H1 (cell line): Measurements from ENCODE around the gene CMSS1. TPM values are rescaled to one million over a fixed set of nuclear protein-coding genes. Genes with fewer than 3 reads are reported as not detected.

ENCODE experiments used
- CTCF ChIA-PET: fragments of 300-600 bp; sonication (Branson Sonifier 250); formaldehyde crosslinking; loops from one replicate; lab custom pipeline; 2021; ENCODE audit not compliant: partially characterized antibody; lab: Charles Lee
- POLR2A ChIA-PET: fragments of 300-600 bp; sonication (Branson Sonifier 250); formaldehyde crosslinking; loops from one replicate; lab custom pipeline; 2021; ENCODE audit warnings: inconsistent platforms; ENCODE audit not compliant: partially characterized antibody; lab: Charles Lee
- DNase-seq, 2 experiments: peaks; one replicate each; pipeline versions ENCODE4 v3.0.0 to v3.0.0-alpha.2; 2010 to 2022; ENCODE audit warnings: low spot score in 2 of 2, low read depth in 1 of 2, mixed read lengths in 1 of 2
- FAIRE-seq: peaks from 2 replicates; lab custom pipeline; 2011; peaks lifted over from hg19 to GRCh38; lab: Jason Lieb, UNC
- H2AFZ ChIP-seq: 2 replicates; pipeline ENCODE4 v1.8.1; 2012; ENCODE audit warnings: low read length, inconsistent platforms
- H2AK5ac ChIP-seq: 2 replicates; pipeline ENCODE4 v1.6.1; 2013; ENCODE audit warnings: low read depth, low read length
- H2BK120ac ChIP-seq: replicated peaks from 2 replicates; pipeline ENCODE3; 2013; ENCODE audit warnings: low read depth, low read length, inconsistent platforms
- H2BK12ac ChIP-seq: 2 replicates; pipeline ENCODE4 v1.6.1; 2013; ENCODE audit warnings: low read depth, low read length
- H2BK15ac ChIP-seq: 2 replicates; pipeline ENCODE4 v1.6.1; 2013; ENCODE audit warnings: low read length
- H2BK20ac ChIP-seq: 2 replicates; pipeline ENCODE4 v1.6.1; 2013; ENCODE audit warnings: low read length
- H2BK5ac ChIP-seq: 2 replicates; pipeline ENCODE4 v1.6.1; 2013; ENCODE audit warnings: low read depth, low read length
- H3K14ac ChIP-seq: 2 replicates; pipeline ENCODE4 v1.6.1; 2013; ENCODE audit warnings: inconsistent platforms; ENCODE audit not compliant: insufficient read length
- H3K18ac ChIP-seq: 2 replicates; pipeline ENCODE4 v1.6.1; 2013; ENCODE audit warnings: low read length; ENCODE audit errors: extremely low read depth
- H3K23ac ChIP-seq: 2 replicates; pipeline ENCODE4 v1.6.1; 2013; ENCODE audit warnings: inconsistent platforms; ENCODE audit not compliant: insufficient read length
- H3K23me2 ChIP-seq: 2 replicates; pipeline ENCODE4 v1.6.1; 2013; ENCODE audit warnings: low read depth, low read length
- H3K27ac ChIP-seq: 2 replicates; pipeline ENCODE4 v1.6.1; 2011; ENCODE audit warnings: low read depth, low read length, inconsistent platforms
- H3K27me3 ChIP-seq, 4 experiments: replicated peaks in 1 of 4; 1 replicate in 1 of 4; 2 replicates in 3 of 4; pipeline versions ENCODE4 v1.6.1 to v1.8.1; 2011 to 2013; ENCODE audit warnings: low read length in 3 of 4, mild to moderate bottlenecking in 3 of 4, inconsistent platforms in 2 of 4, mixed read lengths in 2 of 4, moderate library complexity in 1 of 4; ENCODE audit not compliant: control insufficient read depth in 3 of 4, insufficient read depth in 3 of 4; ENCODE audit errors: extremely low read depth in 1 of 4
- H3K36me3 ChIP-seq, 4 experiments: 2 replicates each; pipeline versions ENCODE4 v1.6.1 to v1.8.1; 2011 to 2013; ENCODE audit warnings: mild to moderate bottlenecking in 4 of 4, low read length in 3 of 4, moderate library complexity in 2 of 4, control low read depth in 1 of 4, inconsistent platforms in 1 of 4; ENCODE audit not compliant: insufficient read depth in 4 of 4, control insufficient read depth in 2 of 4
- H3K4ac ChIP-seq: replicated peaks from 2 replicates; pipeline ENCODE3; 2013; ENCODE audit warnings: low read length, low read depth, mixed read lengths, inconsistent platforms; ENCODE audit not compliant: insufficient read length
- H3K4me1 ChIP-seq, 4 experiments: replicated peaks in 1 of 4; 1 replicate in 1 of 4; 2 replicates in 3 of 4; pipeline versions ENCODE4 v1.6.1 to v1.8.1; 2011 to 2013; ENCODE audit warnings: low read length in 3 of 4, inconsistent platforms in 2 of 4, mixed read lengths in 1 of 4; ENCODE audit not compliant: insufficient read depth in 4 of 4, control insufficient read depth in 3 of 4
- H3K4me2 ChIP-seq, 2 experiments: 2 replicates each; pipeline versions ENCODE4 v1.6.1 to v1.8.1; 2011 to 2013; ENCODE audit warnings: low read depth in 2 of 2, low read length in 2 of 2, control low read depth in 1 of 2, inconsistent platforms in 1 of 2, mild to moderate bottlenecking in 1 of 2; ENCODE audit not compliant: insufficient read depth in 1 of 2
- H3K4me3 ChIP-seq, 4 experiments: fragments of 200-600, 300-600 bp in 1 of 4; sonication (generic), shearing (Covaris generic), sonication (Bioruptor Twin) in 1 of 4; 2 replicates each; pipeline versions ENCODE4 v1.5.1 to v1.8.1; 2011 to 2016; ENCODE audit warnings: low read length in 4 of 4, low read depth in 3 of 4, control low read depth in 2 of 4, inconsistent platforms in 2 of 4, mild to moderate bottlenecking in 2 of 4, mixed read lengths in 1 of 4, moderate library complexity in 1 of 4; ENCODE audit not compliant: insufficient read depth in 2 of 4; ENCODE audit errors: extremely low read depth in 1 of 4
- H3K56ac ChIP-seq: replicated peaks from 2 replicates; pipeline ENCODE3; 2013; ENCODE audit warnings: low read depth, mild to moderate bottlenecking, mixed read lengths, low read length, inconsistent platforms; ENCODE audit not compliant: insufficient read length
- H3K79me1 ChIP-seq: 2 replicates; pipeline ENCODE4 v1.6.1; 2013; ENCODE audit warnings: low read depth, low read length, control low read depth
- H3K79me2 ChIP-seq, 2 experiments: 2 replicates each; pipeline versions ENCODE4 v1.6.1 to v1.8.1; 2012 to 2013; ENCODE audit warnings: low read length in 2 of 2, mild to moderate bottlenecking in 2 of 2, inconsistent platforms in 1 of 2; ENCODE audit not compliant: insufficient read depth in 2 of 2, control insufficient read depth in 1 of 2
- H3K9ac ChIP-seq, 4 experiments: replicated peaks in 1 of 4; 1 replicate in 1 of 4; 2 replicates in 3 of 4; pipeline versions ENCODE4 v1.6.1 to v1.8.1; 2011 to 2013; ENCODE audit warnings: low read depth in 3 of 4, low read length in 3 of 4, control low read depth in 2 of 4, mild to moderate bottlenecking in 2 of 4, moderate library complexity in 2 of 4, inconsistent platforms in 1 of 4; ENCODE audit errors: extremely low read depth in 1 of 4
- H3K9me3 ChIP-seq, 2 experiments: 2 replicates each; pipeline versions ENCODE4 v1.6.1 to v1.8.1; 2012 to 2013; ENCODE audit warnings: mild to moderate bottlenecking in 2 of 2, moderate library complexity in 2 of 2, control low read depth in 1 of 2, inconsistent platforms in 1 of 2, low read depth in 1 of 2, low read length in 1 of 2, mixed read lengths in 1 of 2; ENCODE audit not compliant: insufficient read depth in 2 of 2
- H4K20me1 ChIP-seq, 2 experiments: replicated peaks in 1 of 2; 2 replicates each; pipeline versions ENCODE3 to v1.8.1; 2011 to 2013; ENCODE audit warnings: inconsistent platforms in 2 of 2, low read length in 2 of 2, mild to moderate bottlenecking in 1 of 2; ENCODE audit not compliant: insufficient read depth in 2 of 2, control insufficient read depth in 1 of 2
- H4K5ac ChIP-seq: 2 replicates; pipeline ENCODE4 v1.6.1; 2013; ENCODE audit warnings: low read length, low read depth, mixed read lengths, inconsistent platforms; ENCODE audit not compliant: insufficient read length
- H4K8ac ChIP-seq: 2 replicates; pipeline ENCODE4 v1.8.0; 2013; ENCODE audit warnings: mild to moderate bottlenecking, moderate library complexity, low read length, inconsistent platforms; ENCODE audit not compliant: insufficient read depth; ENCODE audit errors: extremely low read depth
- H4K91ac ChIP-seq: replicated peaks from 2 replicates; pipeline ENCODE3; 2013; ENCODE audit warnings: low read length, mixed read lengths, inconsistent platforms; ENCODE audit not compliant: insufficient read length
- RNF2 ChIP-seq: fragments of 200-900, 300-1000 bp; sonication (generic); IDR thresholded peaks from 2 replicates; pipeline ENCODE4 v1.7.1; 2016; ENCODE audit warnings: borderline replicate concordance, low read depth, mild to moderate bottlenecking, antibody characterized with exemption, low read length; ENCODE audit not compliant: poor library complexity, severe bottlenecking; ENCODE audit errors: missing control alignments
- WGBS, 2 experiments: shearing (Covaris generic) in 1 of 2; methylation state at CpG; one replicate each; pipeline versions ENCODE4 v1.1.6 to v1.1.7; 2013 to 2015; ENCODE audit warnings: low lambda C conversion rate in 2 of 2, mixed read lengths in 2 of 2, inconsistent platforms in 1 of 2, low coverage in 1 of 2, missing lambda C conversion rate in 1 of 2; ENCODE audit not compliant: insufficient replicate concordance in 2 of 2, insufficient coverage in 1 of 2, insufficient read length in 1 of 2; ENCODE audit errors: extremely low coverage in 1 of 2, missing lambda C conversion rate in 1 of 2; 5-methylcytosine and 5-hydroxymethylcytosine counted together
- polyA plus RNA-seq, 7 experiments: library from polyadenylated mRNA; depleted of rRNA in 3 of 7; stranded (reverse) in 5 of 7; unstranded in 2 of 7; fragments of >200 nt in 5 of 7; fragments of 200-250 nt in 2 of 7; gene quantifications; 1 replicate in 5 of 7; 2 replicates in 1 of 7; 4 replicates in 1 of 7; pipeline versions ENCODE4 v1.2.1 to v1.2.3, GENCODE V29; 2011 to 2013; ENCODE audit warnings: missing spikeins in 2 of 7, mixed read lengths in 2 of 7
- total RNA-seq: library from RNA; stranded (reverse); fragmentation: NEBNext Ultra II Directional; extraction: Animal tissue kit (Norgen Biotek cat#: 25700); gene quantifications from 2 replicates; pipeline ENCODE4 v1.2.1, GENCODE V29; 2021

CMSS1 gene
- total and polyA plus RNA-seq, 2 of the 8 experiments (the other 6 are each of a cell fraction or from before 2014, with no cell fraction given): 15.2 to 75.1 TPM

GRCh38 chr3:100225193-100225592 lies 407.5 kb downstream of the CMSS1 start:
- no peak for DNase-seq
- Histone ChIP-seq H3K4ac (no peak overlapping the region), H3K79me2 (no peaks in the 10 kb centered on the region), H3K4me2 (no peak overlapping the region), H4K91ac (no peak overlapping the region), H3K18ac (no peak overlapping the region), H3K14ac (no peak overlapping the region), H3K27ac (no peak overlapping the region), H3K27me3 (no peaks in the 10 kb centered on the region), H3K56ac (no peak overlapping the region), H2BK5ac (no peak overlapping the region), H3K9me3 (no peaks in the 10 kb centered on the region; a peak in 1 of 4 replicates), H3K79me1 (no peaks in the 10 kb centered on the region), H2AFZ (no peak overlapping the region), H2BK12ac (no peak overlapping the region), H3K23me2 (no peaks in the 10 kb centered on the region), H4K8ac (no peak overlapping the region), H2BK15ac (no peak overlapping the region), H4K20me1 (no peaks in the 10 kb centered on the region), H4K5ac (no peak overlapping the region), H3K4me1 (no peaks in the 10 kb centered on the region), H2BK20ac (no peak overlapping the region), H2BK120ac (no peak overlapping the region), H3K23ac (no peak overlapping the region), H2AK5ac (no peak overlapping the region), H3K9ac (no peak overlapping the region), H3K4me3 (no peak overlapping the region)
- POLR2A ChIA-PET: no interaction called here
- CTCF ChIA-PET: interaction anchor here (0.7 kb wide), 1 partner anchor 310 kb away, joined by 3 read pairs; no protein-coding TSS in a partner anchor
- WGBS, 2 experiments: 95% methylated on average over 26 of the region's 26 CpGs; no CpG with 5 or more reads in 1 of the 2 experiments
- FAIRE-seq: no peak
- TF ChIP-seq RNF2: no peak
- TF ChIP-seq, all 59 proteins: peak for 0
- H3K36me3 ChIP-seq: no peaks in the 10 kb centered on the region
